Muscle layer of duodenum (tissue), 2 donors: ENCODE measurements around the gene PI3.
"Not testable (repeated sequence)": the region's sequence is repeated elsewhere in the genome, so short reads cannot be mapped to it uniquely, and the experiment has no call there.

Experiments
- H3K27ac ChIP-seq: one replicate; pipeline ENCODE4 v1.7.0; 2013; ENCODE audit warnings: mild to moderate bottlenecking, low read length
- H3K27me3 ChIP-seq: one replicate; pipeline ENCODE4 v1.7.0; 2013; ENCODE audit warnings: low read depth, mild to moderate bottlenecking, control low read depth, low read length
- H3K36me3 ChIP-seq, 2 donors: one replicate each; pipeline ENCODE4 v1.7.0; 2013; ENCODE audit warnings: low read length in 2 of 2, control low read depth in 1 of 2, mild to moderate bottlenecking in 1 of 2; ENCODE audit not compliant: insufficient read depth in 2 of 2, control insufficient read depth in 1 of 2
- H3K4me1 ChIP-seq, 2 donors: one replicate each; pipeline ENCODE4 v1.7.0; 2013; ENCODE audit warnings: low read length in 2 of 2, mild to moderate bottlenecking in 2 of 2, control low read depth in 1 of 2, moderate library complexity in 1 of 2; ENCODE audit not compliant: insufficient read depth in 2 of 2, control insufficient read depth in 1 of 2
- H3K4me3 ChIP-seq, 2 donors: one replicate each; pipeline ENCODE4 v1.7.0; 2013; ENCODE audit warnings: low read length in 2 of 2, low read depth in 1 of 2, mild to moderate bottlenecking in 1 of 2
- H3K9me3 ChIP-seq, 2 donors: one replicate each; pipeline ENCODE4 v1.7.0; 2013; ENCODE audit warnings: low read length in 2 of 2, control low read depth in 1 of 2, mild to moderate bottlenecking in 1 of 2; ENCODE audit not compliant: control insufficient read depth in 1 of 2
- donor health status: healthy.

PI3 gene, protein sequence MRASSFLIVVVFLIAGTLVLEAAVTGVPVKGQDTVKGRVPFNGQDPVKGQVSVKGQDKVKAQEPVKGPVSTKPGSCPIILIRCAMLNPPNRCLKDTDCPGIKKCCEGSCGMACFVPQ

DNA sequence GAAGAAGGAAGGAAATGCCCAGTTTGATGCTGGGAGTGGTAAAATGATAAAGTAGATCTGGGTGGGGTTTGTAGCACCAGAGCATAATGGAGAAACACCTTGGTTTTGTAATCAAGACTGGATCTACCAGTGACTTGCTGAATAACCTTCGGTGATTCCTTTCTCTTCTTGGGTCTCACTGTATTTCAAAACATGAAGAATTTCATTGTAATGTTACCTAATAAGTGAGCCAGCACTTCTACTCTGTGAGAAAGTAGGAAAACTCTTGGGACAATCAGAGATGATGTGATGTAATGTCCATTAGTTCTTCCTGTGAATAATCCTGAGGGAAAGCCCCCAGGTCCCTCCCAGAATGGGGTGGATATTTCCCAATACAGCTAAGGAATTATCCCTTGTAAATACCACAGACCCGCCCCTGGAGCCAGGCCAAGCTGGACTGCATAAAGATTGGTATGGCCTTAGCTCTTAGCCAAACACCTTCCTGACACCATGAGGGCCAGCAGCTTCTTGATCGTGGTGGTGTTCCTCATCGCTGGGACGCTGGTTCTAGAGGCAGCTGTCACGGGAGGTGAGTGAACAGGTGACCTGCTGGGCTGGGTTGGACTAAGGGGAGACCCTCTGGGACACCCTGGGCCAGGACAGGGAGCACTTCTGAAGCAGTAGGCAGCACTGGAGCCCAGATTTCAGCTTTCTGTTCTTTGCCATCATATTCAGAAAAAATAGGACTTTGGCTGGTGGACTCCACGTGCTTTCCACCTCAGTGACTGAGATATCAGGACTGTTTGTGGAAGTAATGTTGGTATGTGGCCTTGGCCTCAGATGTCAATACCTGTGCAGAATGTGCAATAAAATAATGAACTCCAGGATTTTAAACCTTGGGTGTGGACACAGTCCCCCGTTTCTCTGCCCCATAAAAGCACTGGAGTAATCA lies at the start of gene PI3:
Gene PI3 (plus strand): TSS at position 469 of the 931 bp plus-strand sequence. CDS start 21 bp downstream, at position 490.
- H3K27ac ChIP-seq = no peak within 1 kb of the TSS
- H3K4me1 ChIP-seq = no peaks in the 10 kb centered on the region
- no peaks in the 10 kb centered on the region for H3K9me3 ChIP-seq
- no peaks in the 10 kb centered on the region for H3K36me3 ChIP-seq
- no peaks in the 10 kb centered on the region for H3K27me3 ChIP-seq
- H3K4me3 ChIP-seq = no peak within 1 kb of the TSS

- Histone ChIP-seq H3K27me3 (no peaks in the 10 kb centered on the region), H3K27ac (no peak overlapping the region), H3K36me3 (no peaks in the 10 kb centered on the region), H3K4me3 (no peak overlapping the region), H3K4me1 (no peaks in the 10 kb centered on the region), H3K9me3 (no peaks in the 10 kb centered on the region)
Measured at GRCh38 chr20:45128099-45128498, 46.6 kb upstream of the PI3 start.

- no peaks in the 10 kb centered on the region for H3K4me1 ChIP-seq
- no peak overlapping the region for H3K27ac ChIP-seq
Measured at GRCh38 chr20:45136911-45137310, 37.8 kb upstream of the PI3 start.

DNA sequence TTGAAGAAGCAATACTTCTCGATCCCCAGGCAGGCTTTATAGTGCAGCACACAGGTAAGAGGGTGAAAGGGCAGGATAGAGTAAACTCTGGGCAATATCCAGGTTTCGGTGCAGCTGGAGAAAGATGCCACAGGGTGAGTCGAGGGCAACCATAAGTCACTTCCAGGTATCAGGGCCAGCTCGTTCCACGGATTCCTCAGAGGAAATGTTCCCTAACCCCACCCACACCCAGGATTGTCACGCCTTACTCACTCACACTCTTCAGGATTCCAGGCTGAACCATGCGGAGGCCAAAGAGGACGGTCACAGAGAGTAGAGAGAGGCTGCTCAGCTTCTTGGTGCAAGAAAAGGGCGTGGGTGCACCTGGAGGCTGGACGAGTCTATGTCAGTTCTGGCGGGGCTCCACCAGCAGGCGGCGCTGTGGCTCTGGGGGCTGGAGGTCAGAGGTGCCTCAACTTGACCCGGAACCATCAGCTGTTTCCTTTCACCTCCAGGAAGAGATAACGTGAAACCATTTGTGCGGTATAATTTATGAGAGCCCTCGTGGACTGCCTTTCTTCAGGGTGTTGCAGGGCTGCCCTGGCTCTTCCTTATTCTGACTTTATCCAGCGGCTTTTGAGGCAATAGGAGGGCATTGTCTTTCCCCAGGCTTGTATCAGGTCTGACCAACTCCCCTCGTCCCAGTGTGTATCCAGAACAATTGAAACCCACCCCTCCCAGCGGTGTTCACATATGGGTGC lies 36.0 kb upstream of the PI3 start:
- Histone ChIP-seq H3K27ac (no peak overlapping the region), H3K36me3 (no peaks in the 10 kb centered on the region), H3K4me1 (no peaks in the 10 kb centered on the region), H3K9me3 (no peaks in the 10 kb centered on the region), H3K4me3 (no peak overlapping the region), H3K27me3 (peaks cover 3% of the 10 kb centered on the region)

More at GRCh38 chr20:45136911-45137310, 37.8 kb upstream of the PI3 start:
- H3K36me3 ChIP-seq = no peaks in the 10 kb centered on the region
- H3K9me3 ChIP-seq = no peaks in the 10 kb centered on the region
- no peak overlapping the region for H3K4me3 ChIP-seq
- peaks cover 3% of the 10 kb centered on the region for H3K27me3 ChIP-seq

DNA sequence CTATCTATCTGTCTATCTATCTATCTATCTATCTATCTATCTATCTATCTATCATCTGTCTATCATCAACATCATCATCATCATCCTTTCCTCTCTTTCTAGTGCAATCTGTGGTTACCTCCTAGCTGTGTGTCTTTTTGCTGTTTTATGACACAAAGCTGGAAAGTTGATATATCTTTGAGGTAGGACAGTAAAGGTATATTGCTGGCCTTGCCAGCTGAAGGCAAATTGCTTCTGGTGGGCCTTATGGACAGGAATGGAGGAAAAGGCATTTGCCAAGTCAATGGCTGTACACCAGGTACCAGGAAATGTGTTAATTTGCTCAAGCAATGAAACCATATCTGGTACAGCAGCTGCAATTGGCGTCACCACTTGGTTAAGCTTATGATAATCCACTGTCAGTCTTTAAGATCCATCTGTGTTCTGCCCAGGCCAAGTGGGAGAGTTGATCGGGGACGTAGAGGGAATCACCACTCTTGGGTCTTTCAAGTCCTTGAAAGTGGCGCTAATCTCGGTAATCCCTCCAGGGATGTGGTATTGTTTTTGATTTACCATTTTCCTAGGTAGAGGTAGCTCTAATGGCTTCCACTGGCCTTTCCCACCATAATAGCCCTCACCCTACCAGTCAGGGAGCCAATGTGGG lies 34.8 kb upstream of the PI3 start:
- not testable (repeated sequence) for H3K4me1 ChIP-seq, H3K4me3 ChIP-seq, H3K36me3 ChIP-seq, H3K27me3 ChIP-seq, H3K9me3 ChIP-seq, H3K27ac ChIP-seq

GRCh38 chr20:45140836-45141235 lies 33.9 kb upstream of the PI3 start:
- H3K9me3 ChIP-seq = no peaks in the 10 kb centered on the region
- no peak overlapping the region for H3K4me3 ChIP-seq
- H3K36me3 ChIP-seq = no peaks in the 10 kb centered on the region
- H3K4me1 ChIP-seq = no peaks in the 10 kb centered on the region
- peaks cover 3% of the 10 kb centered on the region for H3K27me3 ChIP-seq
- H3K27ac ChIP-seq = no peak overlapping the region

DNA sequence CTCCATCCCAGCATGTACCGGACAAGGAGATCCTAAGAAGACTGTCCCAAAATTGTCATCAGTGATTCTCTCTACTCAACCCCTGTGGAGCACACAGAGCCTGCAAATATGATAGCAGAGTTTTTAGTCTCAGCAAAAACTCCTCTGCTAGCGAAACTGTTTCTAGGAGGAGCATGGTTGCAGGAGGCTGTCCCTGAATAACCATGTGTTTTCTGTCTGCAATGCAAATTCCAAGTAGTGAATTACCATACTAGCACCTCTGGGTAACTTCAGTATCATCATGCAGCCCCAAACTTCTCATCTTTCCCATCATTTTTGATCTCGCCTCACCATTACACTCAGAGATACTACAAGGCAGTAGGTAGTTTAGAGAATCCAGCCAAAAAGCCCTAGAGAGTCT lies 25.6 kb upstream of the PI3 start:
- no peaks in the 10 kb centered on the region for H3K27me3 ChIP-seq
- no peaks in the 10 kb centered on the region for H3K9me3 ChIP-seq
- H3K4me1 ChIP-seq = no peaks in the 10 kb centered on the region
- H3K4me3 ChIP-seq = no peak overlapping the region
- no peaks in the 10 kb centered on the region for H3K36me3 ChIP-seq
- H3K27ac ChIP-seq = no peak overlapping the region

DNA sequence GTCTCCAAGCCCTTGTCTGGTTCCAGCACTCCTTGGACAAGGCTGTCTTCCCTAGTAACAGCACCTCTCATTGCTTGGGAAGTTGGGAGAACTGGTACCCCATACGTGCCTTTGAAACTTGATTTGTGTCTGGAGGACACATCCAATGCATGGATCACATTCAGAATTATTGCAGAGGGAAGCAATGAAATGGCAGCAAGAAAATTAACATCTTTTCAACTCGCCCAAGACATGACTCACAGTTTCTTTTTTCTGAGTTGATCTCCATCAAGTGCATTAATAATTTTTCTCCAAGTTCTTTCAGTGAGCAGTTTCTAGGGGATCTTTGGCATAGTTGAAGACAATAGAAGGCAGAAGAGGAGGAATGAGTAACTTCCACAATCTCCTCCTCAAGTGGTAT lies 22.3 kb upstream of the PI3 start:
- peaks cover 0 to 2% of the 10 kb centered on the region in 2 donors for H3K9me3 ChIP-seq
- peaks cover 0 to 2% of the 10 kb centered on the region in 2 donors for H3K4me1 ChIP-seq
- H3K27ac ChIP-seq = no peak overlapping the region
- no peaks in the 10 kb centered on the region for H3K27me3 ChIP-seq
- H3K36me3 ChIP-seq = no peaks in the 10 kb centered on the region
- H3K4me3 ChIP-seq = no peak overlapping the region

DNA sequence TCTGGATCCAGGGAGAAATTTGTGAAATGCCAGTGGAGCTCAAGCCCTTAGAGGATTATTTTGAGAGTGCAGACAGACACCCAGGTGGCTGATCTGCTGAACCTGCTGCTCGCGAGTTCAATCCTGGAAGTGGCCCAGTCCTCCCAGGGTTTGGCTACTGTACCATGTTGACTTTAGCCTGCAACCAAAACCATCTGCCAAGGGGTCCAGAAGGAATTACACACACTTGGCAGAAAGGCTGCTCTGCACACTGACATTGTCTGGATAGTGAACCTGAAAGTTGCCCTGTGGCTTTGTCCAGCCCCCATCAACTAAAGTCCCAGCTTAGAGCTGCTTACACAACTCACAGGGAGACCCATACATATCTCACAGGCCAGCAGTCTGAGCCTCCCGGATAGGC lies 21.6 kb upstream of the PI3 start:
- peaks cover 0 to 3% of the 10 kb centered on the region in 2 donors for H3K9me3 ChIP-seq
- H3K4me1 ChIP-seq = peaks cover 0 to 5% of the 10 kb centered on the region in 2 donors
- H3K27me3 ChIP-seq = no peaks in the 10 kb centered on the region
- no peaks in the 10 kb centered on the region for H3K36me3 ChIP-seq
- H3K4me3 ChIP-seq = no peak overlapping the region
- no peak overlapping the region for H3K27ac ChIP-seq

GRCh38 chr20:45153752-45154151 lies 20.9 kb upstream of the PI3 start:
- Histone ChIP-seq H3K4me3 (no peak overlapping the region), H3K36me3 (no peaks in the 10 kb centered on the region), H3K9me3 (peaks cover 0 to 5% of the 10 kb centered on the region in 2 donors), H3K4me1 (peaks cover 0 to 5% of the 10 kb centered on the region in 2 donors), H3K27me3 (no peaks in the 10 kb centered on the region), H3K27ac (no peak overlapping the region)

GRCh38 chr20:45154183-45154582 lies 20.5 kb upstream of the PI3 start:
- Histone ChIP-seq H3K27me3 (no peaks in the 10 kb centered on the region), H3K4me3 (no peak overlapping the region), H3K9me3 (peaks cover 4 to 10% of the 10 kb centered on the region in 2 donors), H3K27ac (no peak overlapping the region), H3K36me3 (no peaks in the 10 kb centered on the region), H3K4me1 (peaks cover 0 to 5% of the 10 kb centered on the region in 2 donors)
